ENCODE results near the gene BPIFB4. TPM values are rescaled to one million over a fixed set of nuclear protein-coding genes. Genes with fewer than 3 reads are reported as not detected.
"Not testable (repeated sequence)": the region's sequence is repeated elsewhere in the genome, so short reads cannot be mapped to it uniquely, and the experiment has no call there.

Gene BPIFB4
- total RNA-seq, 2 experiments from 2014 or later: not detected

DNA sequence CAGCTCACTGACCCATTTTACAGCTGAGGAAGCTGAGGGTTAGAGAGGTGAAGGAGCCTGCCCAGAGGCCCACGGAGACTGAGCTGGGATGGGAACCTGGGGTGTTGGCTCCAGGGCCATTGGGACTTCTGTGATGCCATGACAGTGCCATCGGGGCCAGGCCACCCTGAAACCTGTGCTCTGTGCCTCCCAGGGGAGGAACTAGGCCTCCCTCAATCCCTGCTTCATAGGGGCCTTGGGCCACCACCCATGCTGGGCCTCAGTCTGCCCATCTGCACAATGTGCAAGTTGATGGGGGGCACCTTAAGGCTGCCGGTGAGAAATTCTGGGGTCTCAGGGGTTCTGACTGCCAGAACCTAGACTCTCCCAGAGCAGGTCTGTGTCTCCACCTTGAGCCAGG lies 24.9 kb downstream of the BPIFB4 start:
- intact Hi-C loops (cut with DNase I, micrococcal nuclease): no loop called here
- H3K36me3 Mint-ChIP-seq (ENCODE audit: low read depth): no peaks in the 10 kb centered on the region
- POLR2A ChIA-PET: no interaction called here

DNA sequence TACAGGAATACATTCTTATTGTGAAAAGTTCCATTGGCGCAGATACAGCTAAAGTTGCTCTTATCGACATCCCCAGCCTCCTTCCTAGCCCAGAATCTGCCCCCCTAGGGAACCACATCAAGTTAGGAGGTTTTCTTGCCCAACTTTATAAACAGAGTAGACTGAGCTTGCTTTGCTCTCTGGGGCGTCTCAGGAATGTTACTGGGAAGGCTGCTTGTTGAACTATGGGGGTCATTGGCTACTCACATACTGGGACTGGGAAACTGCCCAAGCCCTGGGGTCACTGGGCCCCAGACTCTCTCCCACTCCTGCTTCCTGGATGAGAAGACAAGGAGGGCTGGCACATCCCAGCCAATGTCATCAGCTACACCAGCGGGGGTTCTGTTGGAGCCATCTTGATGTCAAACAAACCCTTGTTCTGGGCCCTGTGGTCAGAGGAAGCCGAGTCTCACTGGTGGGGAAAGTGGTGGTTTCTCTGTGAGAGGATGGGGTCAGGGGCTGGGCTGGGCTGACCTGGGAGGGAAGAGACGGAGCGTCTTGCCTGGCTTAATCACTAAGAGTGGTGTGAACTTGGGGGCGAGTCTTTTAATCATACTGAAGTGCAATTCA lies 26.0 kb downstream of the BPIFB4 start:
- ChIA-PET CTCF (no interaction called here), POLR2A (no interaction called here)
- intact Hi-C loops (cut with DNase I, micrococcal nuclease): no loop called here
- H3K27me3 ChIP-seq (ENCODE audit: control insufficient read depth in 1 of 2, insufficient read depth in 2 of 2, low read length in 2 of 2): no peaks in the 10 kb centered on the region
- DNase-seq: no peak
- H3K4me1 Mint-ChIP-seq (ENCODE audit: low read depth): no peaks in the 10 kb centered on the region
- H3K4me1 ChIP-seq (ENCODE audit: insufficient read depth, low read length): no peaks in the 10 kb centered on the region
- H3K36me3 ChIP-seq (ENCODE audit: insufficient read depth, low read length): no peaks in the 10 kb centered on the region
- no peaks in the 10 kb centered on the region for H3K9me3 ChIP-seq (ENCODE audit: control insufficient read depth in 1 of 2, insufficient read depth in 1 of 2, low read length in 2 of 2)
- no peak for ATAC-seq (ENCODE audit: poor library complexity)
- no peak overlapping the region for H3K4me3 Mint-ChIP-seq
- H3K9me3 Mint-ChIP-seq: no peaks in the 10 kb centered on the region
- H3K36me3 Mint-ChIP-seq (ENCODE audit: low read depth): no peaks in the 10 kb centered on the region
- TF ChIP-seq, protein P1, sequence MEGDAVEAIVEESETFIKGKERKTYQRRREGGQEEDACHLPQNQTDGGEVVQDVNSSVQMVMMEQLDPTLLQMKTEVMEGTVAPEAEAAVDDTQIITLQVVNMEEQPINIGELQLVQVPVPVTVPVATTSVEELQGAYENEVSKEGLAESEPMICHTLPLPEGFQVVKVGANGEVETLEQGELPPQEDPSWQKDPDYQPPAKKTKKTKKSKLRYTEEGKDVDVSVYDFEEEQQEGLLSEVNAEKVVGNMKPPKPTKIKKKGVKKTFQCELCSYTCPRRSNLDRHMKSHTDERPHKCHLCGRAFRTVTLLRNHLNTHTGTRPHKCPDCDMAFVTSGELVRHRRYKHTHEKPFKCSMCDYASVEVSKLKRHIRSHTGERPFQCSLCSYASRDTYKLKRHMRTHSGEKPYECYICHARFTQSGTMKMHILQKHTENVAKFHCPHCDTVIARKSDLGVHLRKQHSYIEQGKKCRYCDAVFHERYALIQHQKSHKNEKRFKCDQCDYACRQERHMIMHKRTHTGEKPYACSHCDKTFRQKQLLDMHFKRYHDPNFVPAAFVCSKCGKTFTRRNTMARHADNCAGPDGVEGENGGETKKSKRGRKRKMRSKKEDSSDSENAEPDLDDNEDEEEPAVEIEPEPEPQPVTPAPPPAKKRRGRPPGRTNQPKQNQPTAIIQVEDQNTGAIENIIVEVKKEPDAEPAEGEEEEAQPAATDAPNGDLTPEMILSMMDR (IDR thresholded peaks at IDR 0.05): no peak
- no peaks in the 10 kb centered on the region for H3K27me3 Mint-ChIP-seq
- no peak overlapping the region for H3K27ac Mint-ChIP-seq
- no peak overlapping the region for H3K4me3 ChIP-seq (ENCODE audit: low read length)
- H3K27ac ChIP-seq (ENCODE audit: low read depth in 1 of 2, low read length in 2 of 2): no peak overlapping the region

More for the DNA sequence above, 24.9 kb downstream of the BPIFB4 start:
- Histone ChIP-seq H3K27me3 (ENCODE audit: control insufficient read depth in 1 of 2, insufficient read depth in 2 of 2, low read length in 2 of 2) (no peaks in the 10 kb centered on the region), H3K4me3 (ENCODE audit: low read length) (no peak overlapping the region), H3K4me1 (ENCODE audit: insufficient read depth, low read length) (no peaks in the 10 kb centered on the region), H3K9me3 (ENCODE audit: control insufficient read depth in 1 of 2, insufficient read depth in 1 of 2, low read length in 2 of 2) (no peaks in the 10 kb centered on the region), H3K27ac (ENCODE audit: low read depth in 1 of 2, low read length in 2 of 2) (no peak overlapping the region), H3K36me3 (ENCODE audit: insufficient read depth, low read length) (no peaks in the 10 kb centered on the region)
- H3K27ac Mint-ChIP-seq: no peak overlapping the region
- CTCF ChIA-PET: no interaction called here
- no peaks in the 10 kb centered on the region for H3K27me3 Mint-ChIP-seq
- no peaks in the 10 kb centered on the region for H3K9me3 Mint-ChIP-seq
- TF ChIP-seq, protein P1 (IDR thresholded peaks at IDR 0.05): no peak
- no peaks in the 10 kb centered on the region for H3K4me1 Mint-ChIP-seq (ENCODE audit: low read depth)
- DNase-seq (no peak), ATAC-seq (ENCODE audit: poor library complexity) (no peak)
- H3K4me3 Mint-ChIP-seq: no peak overlapping the region

DNA sequence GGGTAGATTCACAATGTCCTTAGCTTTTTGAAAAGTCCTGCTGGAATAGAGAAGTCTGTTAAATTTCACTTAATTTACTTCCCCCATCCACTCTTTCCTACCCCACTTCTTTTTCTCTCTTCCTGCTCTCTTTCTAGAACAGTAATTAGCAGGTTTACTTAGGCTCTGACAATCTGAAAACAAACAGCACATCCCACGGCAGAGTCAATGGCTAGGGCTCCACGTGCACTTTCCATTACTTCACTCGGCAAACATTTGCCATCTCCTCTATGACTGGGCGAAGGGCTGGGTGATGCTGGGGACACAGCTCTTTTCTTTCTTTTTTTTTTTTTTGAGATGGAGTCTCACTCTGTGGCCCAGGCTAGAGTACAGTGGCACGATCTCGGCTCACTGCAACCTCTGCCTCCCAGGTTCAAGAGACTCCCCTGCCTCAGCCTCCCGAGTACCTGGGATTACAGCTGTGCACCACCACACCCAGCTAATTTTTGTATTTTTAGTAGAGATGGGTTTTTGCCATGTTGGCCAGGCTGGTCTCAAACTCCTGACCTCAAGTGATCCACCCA lies 26.7 kb downstream of the BPIFB4 start:
- DNase-seq; H3K4me3 Mint-ChIP-seq; ATAC-seq (ENCODE audit: poor library complexity); H3K36me3 ChIP-seq (ENCODE audit: insufficient read depth, low read length); H3K4me1 Mint-ChIP-seq (ENCODE audit: low read depth); intact Hi-C loops (cut with DNase I, micrococcal nuclease); H3K27ac Mint-ChIP-seq; H3K9me3 ChIP-seq (ENCODE audit: control insufficient read depth in 1 of 2, insufficient read depth in 1 of 2, low read length in 2 of 2); H3K27ac ChIP-seq (ENCODE audit: low read depth in 1 of 2, low read length in 2 of 2); POLR2A ChIA-PET; H3K27me3 Mint-ChIP-seq; H3K4me3 ChIP-seq (ENCODE audit: low read length); H3K36me3 Mint-ChIP-seq (ENCODE audit: low read depth); H3K27me3 ChIP-seq (ENCODE audit: control insufficient read depth in 1 of 2, insufficient read depth in 2 of 2, low read length in 2 of 2); H3K9me3 Mint-ChIP-seq; H3K4me1 ChIP-seq (ENCODE audit: insufficient read depth, low read length); CTCF ChIA-PET: not testable (repeated sequence)

DNA sequence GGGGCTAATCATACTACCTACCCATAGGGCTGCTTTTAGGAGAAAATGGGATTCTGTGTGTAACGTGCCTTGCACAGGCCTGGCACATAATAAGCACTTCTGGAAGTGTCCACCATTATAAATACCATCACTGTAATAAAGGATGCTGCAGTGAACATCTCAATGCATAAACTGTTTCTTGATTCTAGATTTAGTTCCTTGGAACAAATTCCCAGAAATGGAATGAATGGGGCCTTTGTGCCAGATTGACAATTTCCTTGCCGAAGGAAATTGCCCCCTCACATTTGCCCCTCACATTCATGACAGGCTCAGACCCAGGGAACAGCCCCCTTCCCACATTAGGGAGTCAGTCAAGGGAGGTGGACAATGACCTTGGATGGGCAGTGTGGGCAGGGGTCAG lies 29.2 kb downstream of the BPIFB4 start:
- ChIA-PET POLR2A (no interaction called here), CTCF (no interaction called here)
- Mint-ChIP-seq H3K4me1 (ENCODE audit: low read depth) (no peaks in the 10 kb centered on the region), H3K4me3 (no peak overlapping the region), H3K9me3 (no peaks in the 10 kb centered on the region), H3K36me3 (ENCODE audit: low read depth) (no peaks in the 10 kb centered on the region), H3K27ac (no peak overlapping the region), H3K27me3 (no peaks in the 10 kb centered on the region)
- TF ChIP-seq, protein P1 (IDR thresholded peaks at IDR 0.05): no peak
- H3K4me1 ChIP-seq (ENCODE audit: insufficient read depth, low read length): no peaks in the 10 kb centered on the region
- no peak for ATAC-seq (ENCODE audit: poor library complexity)
- intact Hi-C loops (cut with DNase I, micrococcal nuclease): no loop called here
- H3K4me3 ChIP-seq (ENCODE audit: low read length): no peak overlapping the region
- no peaks in the 10 kb centered on the region for H3K36me3 ChIP-seq (ENCODE audit: insufficient read depth, low read length)
- H3K27ac ChIP-seq (ENCODE audit: low read depth in 1 of 2, low read length in 2 of 2): no peak overlapping the region
- DNase-seq: no peak
- H3K9me3 ChIP-seq (ENCODE audit: control insufficient read depth in 1 of 2, insufficient read depth in 1 of 2, low read length in 2 of 2): no peaks in the 10 kb centered on the region
- H3K27me3 ChIP-seq (ENCODE audit: control insufficient read depth in 1 of 2, insufficient read depth in 2 of 2, low read length in 2 of 2): no peaks in the 10 kb centered on the region

Data from CD4-positive, alpha-beta T cell (primary cell).